Loucy (cell line): ENCODE data around the gene CAPRIN2.

Experiments used
- H2AFZ ChIP-seq: fragments of 200-600 bp; sonication (generic); 2 replicates; pipeline ENCODE4 v1.6.0; 2016; ENCODE audit warnings: antibody characterized with exemption, mild to moderate bottlenecking, low read length, moderate library complexity
- H3F3A ChIP-seq: fragments of 200-600 bp; 2 replicates; pipeline ENCODE4 v1.6.0; 2016; ENCODE audit warnings: antibody characterized with exemption, low read depth, mild to moderate bottlenecking
- H3K27me3 ChIP-seq: fragments of 200-600 bp; sonication (generic); 2 replicates; pipeline ENCODE4 v1.6.1; 2014; ENCODE audit warnings: low read length, mild to moderate bottlenecking; ENCODE audit not compliant: insufficient read depth, poor library complexity, severe bottlenecking
- H3K36me3 ChIP-seq: fragments of 200-600 bp; sonication (generic); 2 replicates; pipeline ENCODE4 v1.6.1; 2016; ENCODE audit warnings: low read length; ENCODE audit not compliant: insufficient read depth
- H3K4me1 ChIP-seq: fragments of 200-600 bp; sonication (generic); 2 replicates; pipeline ENCODE4 v1.5.1; 2014; ENCODE audit warnings: low read length, mild to moderate bottlenecking; ENCODE audit not compliant: insufficient read depth, poor library complexity, severe bottlenecking
- H3K4me2 ChIP-seq: fragments of 200-600 bp; sonication (generic); 2 replicates; pipeline ENCODE4 v1.6.0; 2014; ENCODE audit warnings: antibody characterized with exemption, low read length, low read depth, mild to moderate bottlenecking; ENCODE audit not compliant: poor library complexity, severe bottlenecking
- H3K4me3 ChIP-seq: fragments of 200-600 bp; sonication (generic); 2 replicates; pipeline ENCODE4 v1.5.1; 2014; ENCODE audit warnings: low read length, mild to moderate bottlenecking, mixed read lengths; ENCODE audit not compliant: poor library complexity, severe bottlenecking
- H3K79me2 ChIP-seq: fragments of 200-600 bp; sonication (generic); 2 replicates; pipeline ENCODE4 v1.6.1; 2014; ENCODE audit warnings: low read length; ENCODE audit not compliant: insufficient read depth
- H3K9ac ChIP-seq: fragments of 200-600 bp; sonication (generic); 2 replicates; pipeline ENCODE4 v1.6.0; 2014; ENCODE audit warnings: mild to moderate bottlenecking, low read depth, low read length, moderate library complexity; ENCODE audit not compliant: poor library complexity, severe bottlenecking
- H3K9me2 ChIP-seq: fragments of 200-600 bp; sonication (generic); replicated peaks from 2 replicates; pipeline ENCODE4 v1.6.1; 2016; ENCODE audit warnings: low read depth, low read length, mixed read lengths
- H3K9me3 ChIP-seq: fragments of 200-600 bp; sonication (generic); 2 replicates; pipeline ENCODE4 v1.6.1; 2014; ENCODE audit warnings: mild to moderate bottlenecking, antibody characterized with exemption, low read length, low read depth; ENCODE audit not compliant: insufficient read depth
- H4K20me1 ChIP-seq: fragments of 200-600 bp; sonication (generic); 2 replicates; pipeline ENCODE4 v1.6.0; 2014; ENCODE audit warnings: antibody characterized with exemption, low read length, mild to moderate bottlenecking; ENCODE audit not compliant: insufficient read depth, poor library complexity, severe bottlenecking
- CTCF ChIP-seq: fragments of 200-600 bp; sonication (generic); conservative IDR thresholded peaks from 2 replicates; pipeline ENCODE4 v1.5.1; 2014; ENCODE audit warnings: mild to moderate bottlenecking, antibody characterized with exemption, low read length
- EZH2phosphoT487 ChIP-seq: fragments of 200-600 bp; IDR thresholded peaks from 2 replicates; pipeline ENCODE4 v1.6.1; 2018; ENCODE audit warnings: antibody characterized with exemption, mild to moderate bottlenecking, moderate library complexity, borderline replicate concordance

CAPRIN2 gene

DNA sequence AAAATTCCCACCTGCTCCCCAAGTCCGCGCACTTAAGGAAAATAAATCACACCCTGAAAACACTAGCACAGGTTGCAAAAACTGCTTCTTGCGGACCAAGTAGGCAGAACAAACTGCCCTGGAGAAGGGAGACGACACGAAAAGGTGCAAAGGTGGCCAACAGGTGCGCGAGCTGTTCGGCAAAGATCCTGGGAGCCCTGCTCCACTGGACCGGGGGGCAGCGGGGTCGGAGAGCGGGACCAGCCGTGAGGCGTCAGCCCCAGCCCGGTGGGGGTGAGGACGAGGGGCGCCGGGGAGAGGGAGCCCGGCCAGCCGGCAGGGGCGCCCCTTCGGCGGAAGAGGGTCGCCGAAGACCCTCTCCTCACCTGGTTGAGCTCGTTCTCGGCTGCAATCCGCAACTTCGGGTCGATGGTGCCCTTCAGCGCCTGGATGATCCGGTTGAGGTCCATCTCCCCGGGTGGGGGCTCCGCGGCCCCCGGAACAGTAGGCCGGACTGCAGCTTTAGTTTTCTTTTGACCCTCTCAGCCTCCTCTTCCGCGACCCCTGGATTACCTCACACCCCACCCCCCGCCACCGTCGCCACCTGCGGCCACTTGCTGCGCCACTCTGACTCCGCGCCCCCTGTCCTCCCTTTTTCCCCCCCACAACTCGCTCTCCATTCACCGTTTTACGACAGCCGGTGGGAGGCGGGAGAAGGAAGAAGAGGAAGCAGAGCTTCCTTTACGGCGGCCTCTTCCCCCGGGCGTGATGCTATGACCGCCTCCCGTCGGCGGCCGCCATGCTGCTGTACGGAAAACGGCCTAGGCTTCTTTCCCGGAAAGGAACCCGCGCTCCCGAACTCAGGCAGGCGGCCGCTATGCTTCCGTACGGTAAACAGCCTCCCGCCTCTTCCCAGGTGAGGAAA is 59.3 kb downstream of the CAPRIN2 start, which contains the start of gene IPO8:
Gene IPO8 (minus strand): TSS at position 671 of the 904 bp plus-strand sequence. CDS start 222 bp downstream, at position 449.
- peak within 1 kb of the TSS; percentile 90 for H3K9ac ChIP-seq
- peaks cover 25% of the 10 kb centered on the region for H4K20me1 ChIP-seq
- no peaks in the 10 kb centered on the region for H3F3A ChIP-seq
- H3K9me2 ChIP-seq: no peaks in the 10 kb centered on the region
- no peaks in the 10 kb centered on the region for H3K9me3 ChIP-seq
- peaks cover 51% of the 10 kb centered on the region for H3K79me2 ChIP-seq
- H3K27me3 ChIP-seq: no peaks in the 10 kb centered on the region
- peak within 1 kb of the TSS; percentile 84 for H3K4me3 ChIP-seq
- H2AFZ ChIP-seq: peak within 1 kb of the TSS; percentile 96
- H3K4me1 ChIP-seq: peaks cover 43% of the 10 kb centered on the region
- TF ChIP-seq EZH2phosphoT487: no peak
- TF ChIP-seq CTCF: peak; percentile 50
- peak within 1 kb of the TSS; percentile 91 for H3K4me2 ChIP-seq
- H3K36me3 ChIP-seq: no peaks in the 10 kb centered on the region

GRCh38 chr12:30694412-30695198 is 60.1 kb downstream of the CAPRIN2 start:
- no peaks in the 10 kb centered on the region for H3F3A ChIP-seq
- no peaks in the 10 kb centered on the region for H3K27me3 ChIP-seq
- H3K4me3 ChIP-seq: peak overlapping the region; percentile 84
- H3K79me2 ChIP-seq: peaks cover 59% of the 10 kb centered on the region
- peaks cover 33% of the 10 kb centered on the region for H4K20me1 ChIP-seq
- TF ChIP-seq EZH2phosphoT487 (no peak), CTCF (no peak)
- peaks cover 48% of the 10 kb centered on the region for H3K4me1 ChIP-seq
- H3K4me2 ChIP-seq: peak overlapping the region; percentile 91
- H3K9me2 ChIP-seq: no peaks in the 10 kb centered on the region
- peak overlapping the region; percentile 90 for H3K9ac ChIP-seq
- peak overlapping the region; percentile 96 for H2AFZ ChIP-seq
- no peaks in the 10 kb centered on the region for H3K9me3 ChIP-seq
- no peaks in the 10 kb centered on the region for H3K36me3 ChIP-seq

DNA sequence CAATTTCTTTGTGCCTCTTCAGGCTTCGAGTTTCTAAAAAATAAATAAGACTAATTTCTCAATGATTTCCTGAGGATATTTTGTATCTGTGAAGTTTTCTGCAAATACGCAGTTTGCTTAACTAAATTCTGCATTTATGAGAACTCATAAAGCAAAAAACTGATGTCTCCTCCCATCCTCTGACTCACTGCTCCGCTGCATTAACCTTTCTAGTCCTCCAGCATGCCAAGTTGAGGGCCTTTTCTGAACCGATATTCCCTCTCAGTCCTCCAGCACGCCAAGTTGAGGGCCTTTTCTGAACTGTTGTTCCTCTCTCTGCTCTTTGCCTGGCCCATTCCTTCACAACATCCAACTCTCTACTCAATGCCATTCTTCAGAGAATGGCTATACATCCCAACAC is 62.3 kb downstream of the CAPRIN2 start:
- Histone ChIP-seq H3K9me2 (no peaks in the 10 kb centered on the region), H3K4me2 (peak overlapping the region; percentile 91), H3K4me1 (peaks cover 68% of the 10 kb centered on the region), H2AFZ (no peak overlapping the region), H3K27me3 (no peaks in the 10 kb centered on the region), H3K4me3 (peak overlapping the region; percentile 84), H4K20me1 (peaks cover 34% of the 10 kb centered on the region), H3K9ac (peak overlapping the region; percentile 35), H3K36me3 (no peaks in the 10 kb centered on the region), H3K79me2 (peaks cover 78% of the 10 kb centered on the region), H3K9me3 (no peaks in the 10 kb centered on the region), H3F3A (no peaks in the 10 kb centered on the region)
- TF ChIP-seq CTCF (no peak), EZH2phosphoT487 (no peak)
